BE2C (cell line): ENCODE data around the gene ADAMTSL3.

ENCODE experiments used
- DNase-seq: peaks from one replicate; pipeline ENCODE4 v3.0.0-alpha.2; 2020
- H3K27me3 ChIP-seq: fragments of 250-450 bp; sonication (Bioruptor Pico); 2 replicates; pipeline ENCODE4 v1.5.1; 2020; ENCODE audit warnings: mild to moderate bottlenecking
- H3K36me3 ChIP-seq: fragments of 250-450 bp; sonication (Bioruptor Pico); 2 replicates; pipeline ENCODE4 v1.5.1; 2020; ENCODE audit warnings: mild to moderate bottlenecking
- H3K4me1 ChIP-seq: fragments of 250-450 bp; sonication (Bioruptor Pico); 2 replicates; pipeline ENCODE4 v1.5.1; 2020
- H3K4me3 ChIP-seq: 2 replicates; pipeline ENCODE4 v1.5.1; 2011; ENCODE audit warnings: low read depth, low read length
- H3K9me3 ChIP-seq: fragments of 250-450 bp; sonication (Bioruptor Pico); 2 replicates; pipeline ENCODE4 v1.5.1; 2020
- TF ChIP-seq, protein P1 (sequence below): IDR thresholded peaks from 2 replicates; pipeline ENCODE4 v1.5.1; 2012; ENCODE audit warnings: mild to moderate bottlenecking, low read depth, low read length

The ADAMTSL3 gene

DNA sequence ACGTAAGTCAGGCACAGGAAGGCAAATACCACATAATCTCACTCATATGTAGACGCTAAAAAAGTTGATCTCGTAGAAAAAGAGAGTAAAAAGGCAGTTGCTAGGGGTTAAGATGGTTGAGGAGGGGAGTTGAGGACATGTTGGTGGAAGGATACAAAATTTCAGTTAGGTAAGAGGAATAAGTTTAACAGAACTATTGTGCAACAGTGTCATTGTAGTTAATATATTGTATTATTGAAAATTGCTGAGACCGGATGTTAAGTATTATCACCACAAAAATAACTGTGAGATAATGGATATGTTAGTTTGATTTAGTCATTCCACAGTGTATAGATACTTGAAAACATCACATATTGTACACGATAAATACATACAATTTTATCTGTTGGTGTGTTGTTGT, 139.1 kb downstream of the ADAMTSL3 start:
- no peaks in the 10 kb centered on the region for H3K36me3 ChIP-seq
- H3K4me1 ChIP-seq: no peaks in the 10 kb centered on the region
- H3K9me3 ChIP-seq: no peaks in the 10 kb centered on the region
- TF ChIP-seq, protein P1, sequence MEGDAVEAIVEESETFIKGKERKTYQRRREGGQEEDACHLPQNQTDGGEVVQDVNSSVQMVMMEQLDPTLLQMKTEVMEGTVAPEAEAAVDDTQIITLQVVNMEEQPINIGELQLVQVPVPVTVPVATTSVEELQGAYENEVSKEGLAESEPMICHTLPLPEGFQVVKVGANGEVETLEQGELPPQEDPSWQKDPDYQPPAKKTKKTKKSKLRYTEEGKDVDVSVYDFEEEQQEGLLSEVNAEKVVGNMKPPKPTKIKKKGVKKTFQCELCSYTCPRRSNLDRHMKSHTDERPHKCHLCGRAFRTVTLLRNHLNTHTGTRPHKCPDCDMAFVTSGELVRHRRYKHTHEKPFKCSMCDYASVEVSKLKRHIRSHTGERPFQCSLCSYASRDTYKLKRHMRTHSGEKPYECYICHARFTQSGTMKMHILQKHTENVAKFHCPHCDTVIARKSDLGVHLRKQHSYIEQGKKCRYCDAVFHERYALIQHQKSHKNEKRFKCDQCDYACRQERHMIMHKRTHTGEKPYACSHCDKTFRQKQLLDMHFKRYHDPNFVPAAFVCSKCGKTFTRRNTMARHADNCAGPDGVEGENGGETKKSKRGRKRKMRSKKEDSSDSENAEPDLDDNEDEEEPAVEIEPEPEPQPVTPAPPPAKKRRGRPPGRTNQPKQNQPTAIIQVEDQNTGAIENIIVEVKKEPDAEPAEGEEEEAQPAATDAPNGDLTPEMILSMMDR: no peak
- no peak overlapping the region for H3K4me3 ChIP-seq
- DNase-seq: no peak
- H3K27me3 ChIP-seq: no peaks in the 10 kb centered on the region; the same call in 1 of the 2 replicates

DNA sequence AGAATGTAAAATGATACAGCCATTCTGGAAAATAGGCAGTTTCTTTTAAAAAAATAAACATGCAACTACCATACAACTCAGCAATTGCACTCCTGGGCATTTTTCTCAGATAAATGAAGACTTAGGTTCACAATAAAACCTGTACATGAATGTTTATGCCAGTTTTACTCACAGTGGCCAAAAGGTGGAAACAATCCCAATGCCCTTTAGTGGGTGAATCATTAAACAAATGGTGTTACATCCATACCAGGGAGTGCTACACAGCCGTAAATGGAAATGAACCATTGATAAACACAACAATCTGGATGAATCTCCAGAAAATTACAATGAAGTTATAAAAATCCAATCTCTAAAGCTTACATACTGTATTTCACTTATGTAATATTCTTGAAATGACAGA, 140.3 kb downstream of the ADAMTSL3 start:
- DNase-seq: no peak

DNA sequence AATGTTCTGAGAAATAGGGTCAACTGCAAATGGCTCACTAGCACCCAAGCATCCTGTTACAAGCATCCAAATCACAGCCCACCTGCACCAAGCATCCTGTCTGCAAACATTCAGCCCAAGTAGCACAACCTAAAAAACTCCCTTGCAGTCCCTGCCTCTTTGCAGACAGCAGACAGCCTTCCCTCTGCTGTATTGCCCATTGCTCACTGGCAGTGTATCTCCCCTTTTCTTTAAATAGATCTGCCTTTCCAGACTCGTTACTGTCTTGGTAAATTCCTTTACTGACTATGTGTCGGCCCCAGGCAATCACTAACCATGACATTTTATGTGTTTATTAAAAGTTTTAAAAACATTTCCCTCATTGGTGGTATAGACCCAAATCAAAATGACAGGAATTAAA, 155.4 kb downstream of the ADAMTSL3 start:
- no peak for DNase-seq
- Histone ChIP-seq H3K4me3 (no peak overlapping the region), H3K36me3 (no peaks in the 10 kb centered on the region), H3K4me1 (no peaks in the 10 kb centered on the region), H3K27me3 (no peaks in the 10 kb centered on the region), H3K9me3 (no peaks in the 10 kb centered on the region)
- TF ChIP-seq, protein P1: no peak

More for the DNA sequence above, 140.3 kb downstream of the ADAMTSL3 start:
- Histone ChIP-seq H3K4me1 (no peaks in the 10 kb centered on the region), H3K4me3 (no peak overlapping the region), H3K27me3 (no peaks in the 10 kb centered on the region; the same call in 1 of the 2 replicates), H3K36me3 (no peaks in the 10 kb centered on the region), H3K9me3 (no peaks in the 10 kb centered on the region)
- TF ChIP-seq, protein P1: no peak

DNA sequence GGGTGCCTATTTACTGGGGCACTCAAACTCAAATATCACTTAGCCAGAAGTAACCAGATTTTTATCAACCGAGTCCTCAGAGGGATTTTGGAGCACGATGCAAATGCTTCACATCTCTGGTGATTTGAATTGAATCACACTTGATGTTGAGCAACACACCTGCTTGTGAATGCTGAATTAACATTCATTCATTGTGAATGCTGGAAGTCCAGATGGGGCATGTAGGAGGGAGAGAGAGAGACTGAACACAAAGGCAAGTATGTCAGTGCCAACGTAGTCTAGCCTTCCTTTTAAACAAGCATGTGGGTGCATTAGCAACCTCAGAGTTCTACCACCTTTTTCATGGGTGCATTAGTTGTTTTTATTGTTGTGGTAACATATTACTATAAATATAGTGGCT, 156.2 kb downstream of the ADAMTSL3 start:
- no peaks in the 10 kb centered on the region for H3K4me1 ChIP-seq
- TF ChIP-seq, protein P1: no peak
- no peak overlapping the region for H3K4me3 ChIP-seq
- no peaks in the 10 kb centered on the region for H3K9me3 ChIP-seq
- no peaks in the 10 kb centered on the region for H3K36me3 ChIP-seq
- no peaks in the 10 kb centered on the region for H3K27me3 ChIP-seq
- DNase-seq: no peak

DNA sequence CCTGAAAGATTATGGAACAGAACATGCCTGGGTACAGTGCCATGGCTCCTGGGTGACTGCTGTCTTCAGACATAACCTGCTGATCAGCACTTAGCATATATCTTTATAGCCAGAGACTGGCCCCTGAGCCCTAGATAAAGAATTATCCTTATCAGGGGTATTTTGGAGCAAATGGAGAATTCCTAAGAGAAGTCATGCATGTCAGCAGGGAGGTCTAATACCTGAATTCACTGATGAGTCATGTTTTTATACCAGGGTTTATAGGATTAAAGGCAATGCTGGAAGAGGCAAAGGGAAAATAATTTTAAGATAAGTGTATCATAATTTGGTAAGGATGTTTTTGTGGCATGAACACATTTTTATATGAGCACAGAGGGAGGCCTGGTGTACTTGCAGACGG, 159.8 kb downstream of the ADAMTSL3 start:
- Histone ChIP-seq H3K4me1 (no peaks in the 10 kb centered on the region), H3K36me3 (no peaks in the 10 kb centered on the region), H3K27me3 (no peaks in the 10 kb centered on the region), H3K4me3 (no peak overlapping the region), H3K9me3 (no peaks in the 10 kb centered on the region)
- DNase-seq: no peak
- TF ChIP-seq, protein P1: no peak

DNA sequence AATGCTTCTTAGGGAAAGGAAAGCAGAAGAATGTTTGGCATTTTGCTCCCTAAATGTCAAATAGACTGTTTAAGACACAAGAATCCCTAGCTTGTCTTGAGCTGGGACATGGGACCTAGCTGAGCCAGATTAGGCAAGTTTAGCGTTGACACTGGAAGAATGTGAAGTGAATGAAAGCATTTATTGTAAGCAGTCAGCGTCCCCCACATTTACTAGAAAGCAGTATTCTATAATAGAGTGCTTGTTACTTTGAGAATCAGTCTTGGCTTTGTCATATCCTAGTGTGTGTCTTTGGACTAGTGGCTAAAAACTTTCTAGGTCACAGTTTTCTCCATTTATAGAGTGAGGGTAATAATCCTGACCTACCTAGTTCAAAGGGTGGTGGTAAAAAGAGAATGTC, 161.6 kb downstream of the ADAMTSL3 start:
- no peak overlapping the region for H3K4me3 ChIP-seq
- no peak for DNase-seq

More for the DNA sequence above, 161.6 kb downstream of the ADAMTSL3 start:
- no peaks in the 10 kb centered on the region for H3K9me3 ChIP-seq
- H3K4me1 ChIP-seq: no peaks in the 10 kb centered on the region
- H3K36me3 ChIP-seq: no peaks in the 10 kb centered on the region
- TF ChIP-seq, protein P1: no peak
- H3K27me3 ChIP-seq: no peaks in the 10 kb centered on the region
